ENCODE results near the gene ZNF273. TPM values are rescaled to one million over a fixed set of nuclear protein-coding genes. Genes with fewer than 3 reads are reported as not detected.
"Not testable (repeated sequence)": the region's sequence is repeated elsewhere in the genome, so short reads cannot be mapped to it uniquely, and the experiment has no call there.

The ZNF273 gene
- total RNA-seq, 4 donors from 2014 or later: 13.7 to 22.9 (median 18.3) TPM

GRCh38 chr7:64934478-64934877 is 31.4 kb downstream of the ZNF273 start:
- no peak overlapping the region for H3K27ac ChIP-seq
- no peaks in the 10 kb centered on the region for H3K4me1 ChIP-seq
- TF ChIP-seq POLR2A (IDR thresholded peaks at IDR 0.05): no peak
- TF ChIP-seq, protein P1, sequence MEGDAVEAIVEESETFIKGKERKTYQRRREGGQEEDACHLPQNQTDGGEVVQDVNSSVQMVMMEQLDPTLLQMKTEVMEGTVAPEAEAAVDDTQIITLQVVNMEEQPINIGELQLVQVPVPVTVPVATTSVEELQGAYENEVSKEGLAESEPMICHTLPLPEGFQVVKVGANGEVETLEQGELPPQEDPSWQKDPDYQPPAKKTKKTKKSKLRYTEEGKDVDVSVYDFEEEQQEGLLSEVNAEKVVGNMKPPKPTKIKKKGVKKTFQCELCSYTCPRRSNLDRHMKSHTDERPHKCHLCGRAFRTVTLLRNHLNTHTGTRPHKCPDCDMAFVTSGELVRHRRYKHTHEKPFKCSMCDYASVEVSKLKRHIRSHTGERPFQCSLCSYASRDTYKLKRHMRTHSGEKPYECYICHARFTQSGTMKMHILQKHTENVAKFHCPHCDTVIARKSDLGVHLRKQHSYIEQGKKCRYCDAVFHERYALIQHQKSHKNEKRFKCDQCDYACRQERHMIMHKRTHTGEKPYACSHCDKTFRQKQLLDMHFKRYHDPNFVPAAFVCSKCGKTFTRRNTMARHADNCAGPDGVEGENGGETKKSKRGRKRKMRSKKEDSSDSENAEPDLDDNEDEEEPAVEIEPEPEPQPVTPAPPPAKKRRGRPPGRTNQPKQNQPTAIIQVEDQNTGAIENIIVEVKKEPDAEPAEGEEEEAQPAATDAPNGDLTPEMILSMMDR (IDR thresholded peaks at IDR 0.05): no peak
- H3K9me3 ChIP-seq: no peaks in the 10 kb centered on the region
- no peak overlapping the region for H3K4me3 ChIP-seq (replicated peaks in 1 of 3)
- intact Hi-C loops (cut with DNase I): no loop called here
- H3K27me3 ChIP-seq: no peaks in the 10 kb centered on the region
- H3K36me3 ChIP-seq: no peaks in the 10 kb centered on the region
- DNase-seq: no peak
- 95 to 98% methylated on average over 1 of the region's 1 CpG for WGBS, 2 donors

- H3K36me3 ChIP-seq: no peaks in the 10 kb centered on the region
- no peak overlapping the region for H3K4me3 ChIP-seq (replicated peaks in 1 of 3)
- H3K27me3 ChIP-seq: no peaks in the 10 kb centered on the region
- intact Hi-C loops (cut with DNase I): no loop called here
- no peaks in the 10 kb centered on the region for H3K4me1 ChIP-seq
- H3K9me3 ChIP-seq: no peaks in the 10 kb centered on the region
- TF ChIP-seq POLR2A (IDR thresholded peaks at IDR 0.05): no peak
- TF ChIP-seq, protein P1 (IDR thresholded peaks at IDR 0.05): no peak
- WGBS, 2 donors: 91% methylated on average over 1 of the region's 1 CpG
- no peak overlapping the region for H3K27ac ChIP-seq
- DNase-seq: no peak
These were observed 35.5 kb downstream of the ZNF273 start for GRCh38 chr7:64938540-64938939.

DNA sequence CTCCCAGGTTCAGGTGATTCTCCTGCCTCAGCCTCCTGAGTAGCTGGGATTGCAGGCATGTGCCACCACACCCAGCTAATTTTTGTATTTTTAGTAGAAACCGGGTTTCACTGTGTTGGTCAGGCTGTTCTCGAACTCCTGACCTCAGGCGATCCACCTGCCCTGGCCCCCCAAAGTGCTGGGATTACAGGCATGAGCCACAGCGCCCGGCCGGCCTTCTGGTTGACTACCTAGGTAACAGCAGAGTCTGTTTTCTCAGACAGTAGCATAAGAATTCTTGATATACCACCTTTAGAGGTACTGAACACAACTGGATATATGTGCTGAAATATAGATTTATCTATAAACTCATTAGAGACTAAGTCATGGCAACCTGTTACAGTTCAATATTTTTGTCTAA is 36.9 kb downstream of the ZNF273 start:
- H3K4me1 ChIP-seq; H3K4me3 ChIP-seq (replicated peaks in 1 of 3); DNase-seq; H3K36me3 ChIP-seq; H3K27ac ChIP-seq; H3K9me3 ChIP-seq; H3K27me3 ChIP-seq; intact Hi-C loops (cut with DNase I): not testable (repeated sequence)
- 95% methylated on average over 6 of the region's 6 CpGs for WGBS, 2 donors

DNA sequence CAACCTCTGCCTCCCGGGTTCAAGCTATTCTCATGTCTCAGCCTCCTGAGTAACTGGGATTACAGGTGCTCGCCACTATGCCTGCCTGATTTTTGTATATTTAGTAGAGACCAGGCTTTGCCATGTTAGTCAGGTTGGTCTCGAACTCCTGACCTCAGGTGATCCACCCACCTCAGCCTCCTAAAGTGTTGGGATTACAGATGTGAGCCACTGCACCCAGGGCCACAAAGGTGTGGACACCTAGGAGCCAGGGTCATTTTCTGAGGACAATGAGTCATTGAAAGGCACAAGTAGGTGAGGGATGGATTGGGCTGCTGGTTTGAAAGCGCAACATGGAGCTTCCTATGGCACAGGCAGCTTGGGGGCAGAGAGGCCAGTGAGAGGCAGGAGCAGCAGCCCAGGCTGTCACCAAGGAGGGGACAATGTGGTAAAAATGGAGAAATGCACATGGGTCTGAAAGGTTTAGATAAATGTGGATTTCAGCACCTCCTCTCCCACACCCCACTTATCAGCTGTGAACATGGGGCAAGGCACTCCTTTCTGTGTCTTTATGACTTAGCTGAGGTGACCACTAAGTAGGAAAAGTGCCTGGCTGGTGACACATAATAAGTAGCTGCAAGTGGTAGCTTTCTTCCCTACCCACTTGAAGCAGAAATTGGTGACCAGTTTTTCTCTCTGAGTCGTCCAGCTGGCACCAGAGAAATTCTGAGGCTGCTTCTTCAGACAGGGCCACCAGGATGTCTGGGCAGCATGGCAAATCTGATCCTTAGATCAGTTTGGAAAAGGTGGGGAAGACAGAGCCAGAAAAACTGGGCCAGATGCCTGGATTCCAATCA is 41.8 kb downstream of the ZNF273 start:
- intact Hi-C loops (cut with DNase I): not testable (repeated sequence)

DNA sequence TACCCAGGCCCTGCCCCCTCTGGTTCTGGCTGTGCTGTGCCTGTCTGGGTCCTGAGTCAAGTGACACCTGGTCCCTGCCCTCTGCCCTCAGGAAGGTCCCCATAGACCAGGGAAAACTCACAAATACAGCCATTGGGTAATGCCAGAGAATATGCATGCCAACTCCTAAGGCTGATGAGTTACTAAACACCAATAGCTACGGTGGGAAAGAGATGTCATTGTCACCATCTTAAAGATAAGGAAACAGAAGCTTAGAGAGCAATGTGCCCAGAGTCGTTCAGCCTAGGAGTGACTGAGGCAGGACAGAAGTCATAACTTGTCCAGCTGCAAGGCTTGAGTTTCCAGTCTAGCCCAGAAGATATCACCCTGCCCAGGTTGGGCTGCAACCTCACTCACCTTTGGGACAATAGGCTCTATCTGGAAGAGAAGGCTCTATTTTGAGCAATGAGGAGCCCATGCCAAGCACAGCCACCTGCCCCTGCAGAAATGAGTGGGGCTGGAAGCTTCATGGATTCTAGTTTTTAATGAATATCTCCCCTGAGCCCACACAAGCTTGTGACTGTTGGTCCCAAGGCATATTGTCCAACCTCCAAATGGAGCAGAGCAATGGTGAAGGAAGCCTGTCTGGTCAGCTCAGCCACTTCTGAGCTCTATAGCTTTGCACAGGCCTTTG is 42.6 kb downstream of the ZNF273 start:
- DNase-seq: no peak
- Histone ChIP-seq H3K4me3 (replicated peaks in 1 of 3) (no peak overlapping the region), H3K27ac (no peak overlapping the region), H3K27me3 (no peaks in the 10 kb centered on the region), H3K36me3 (no peaks in the 10 kb centered on the region), H3K9me3 (no peaks in the 10 kb centered on the region), H3K4me1 (peaks cover 7 to 11% of the 10 kb centered on the region in 2 donors)
- intact Hi-C loops (cut with DNase I): no loop called here
- 30 to 55% methylated on average over 2 of the region's 2 CpGs for WGBS, 2 donors
- no peak for TF ChIP-seq POLR2A (IDR thresholded peaks at IDR 0.05)
- TF ChIP-seq, protein P1 (IDR thresholded peaks at IDR 0.05): no peak

More for the DNA sequence above, 41.8 kb downstream of the ZNF273 start:
- 86 to 87% methylated on average over 5 of the region's 5 CpGs for WGBS, 2 donors
- not testable (repeated sequence) for H3K9me3 ChIP-seq; H3K27me3 ChIP-seq; H3K27ac ChIP-seq; H3K4me3 ChIP-seq (replicated peaks in 1 of 3); DNase-seq; H3K36me3 ChIP-seq
- H3K4me1 ChIP-seq: peaks cover 7 to 11% of the 10 kb centered on the region in 2 donors

GRCh38 chr7:64946772-64947171 is 43.7 kb downstream of the ZNF273 start:
- no peak for TF ChIP-seq POLR2A (IDR thresholded peaks at IDR 0.05)
- TF ChIP-seq, protein P1 (IDR thresholded peaks at IDR 0.05): peak in 2 of 6 experiments; percentile 14 to 16
- intact Hi-C loops (cut with DNase I): no loop called here
- Histone ChIP-seq H3K4me1 (peaks cover 7 to 11% of the 10 kb centered on the region in 2 donors), H3K9me3 (no peaks in the 10 kb centered on the region), H3K27me3 (no peaks in the 10 kb centered on the region), H3K36me3 (no peaks in the 10 kb centered on the region), H3K27ac (no peak overlapping the region), H3K4me3 (replicated peaks in 1 of 3) (peak overlapping the region in 1 of 3 donors; percentile 22)
- 47 to 59% methylated on average over 4 to 5 of the region's 5 CpGs for WGBS, 2 donors
- peak in 1 of 2 donors; percentile 16 for DNase-seq

Data from thyroid gland (tissue), 4 donors.